ENCODE results near the gene TMTC1.
"Not testable (repeated sequence)": the region's sequence is repeated elsewhere in the genome, so short reads cannot be mapped to it uniquely, and the experiment has no call there.

The TMTC1 gene

GRCh38 chr12:29665107-29665506 lies 118.6 kb downstream of the TMTC1 start:
- no peak for DNase-seq (ENCODE audit: low read depth)

GRCh38 chr12:29662734-29663323 lies 120.9 kb downstream of the TMTC1 start:
- DNase-seq (ENCODE audit: low read depth), result no peak

- DNase-seq (ENCODE audit: low read depth), result no peak
These were observed 122.9 kb downstream of the TMTC1 start for GRCh38 chr12:29660847-29661246.

- no peak for DNase-seq (ENCODE audit: low read depth)
These were observed 126.8 kb downstream of the TMTC1 start for GRCh38 chr12:29656762-29657538.

- DNase-seq (ENCODE audit: low read depth), result no peak
These were observed 127.9 kb downstream of the TMTC1 start for GRCh38 chr12:29655861-29656260.

GRCh38 chr12:29653286-29653685 lies 130.5 kb downstream of the TMTC1 start:
- DNase-seq (ENCODE audit: low read depth), result no peak

- no peak for DNase-seq (ENCODE audit: low read depth)
These were observed 133.4 kb downstream of the TMTC1 start for GRCh38 chr12:29650371-29650770.

- DNase-seq (ENCODE audit: low read depth), result no peak
These were observed 134.0 kb downstream of the TMTC1 start for GRCh38 chr12:29649722-29650121.

GRCh38 chr12:29644536-29645162 lies 139.1 kb downstream of the TMTC1 start:
- no peak for DNase-seq (ENCODE audit: low read depth)

- no peak for DNase-seq (ENCODE audit: low read depth)
These were observed 143.0 kb downstream of the TMTC1 start for GRCh38 chr12:29640589-29641345.

- DNase-seq (ENCODE audit: low read depth), result no peak
These were observed 143.7 kb downstream of the TMTC1 start for GRCh38 chr12:29639893-29640495.

GRCh38 chr12:29638528-29638927 lies 145.2 kb downstream of the TMTC1 start:
- no peak for DNase-seq (ENCODE audit: low read depth)

- DNase-seq (ENCODE audit: low read depth), result no peak
These were observed 149.7 kb downstream of the TMTC1 start for GRCh38 chr12:29634057-29634456.

- not testable (repeated sequence) for DNase-seq (ENCODE audit: low read depth)
These were observed 153.6 kb downstream of the TMTC1 start for GRCh38 chr12:29630164-29630563.

GRCh38 chr12:29627221-29627620 lies 156.5 kb downstream of the TMTC1 start:
- no peak for DNase-seq (ENCODE audit: low read depth)

- no peak for DNase-seq (ENCODE audit: low read depth)
These were observed 158.3 kb downstream of the TMTC1 start for GRCh38 chr12:29625359-29625953.

GRCh38 chr12:29622251-29622650 lies 161.5 kb downstream of the TMTC1 start:
- no peak for DNase-seq (ENCODE audit: low read depth)

GRCh38 chr12:29620030-29620429 lies 163.7 kb downstream of the TMTC1 start:
- no peak for DNase-seq (ENCODE audit: low read depth)

GRCh38 chr12:29617407-29617803 lies 166.3 kb downstream of the TMTC1 start:
- DNase-seq (ENCODE audit: low read depth), result no peak

GRCh38 chr12:29616664-29617406 lies 166.9 kb downstream of the TMTC1 start:
- no peak for DNase-seq (ENCODE audit: low read depth)
